Astrocyte of the cerebellum (primary cell): ENCODE data around the gene TBC1D10A.

Source experiments
- DNase-seq: peaks from one replicate; pipeline ENCODE4 v3.0.0-alpha.2; 2011; ENCODE audit warnings: low read depth
- H3K4me3 ChIP-seq: 2 replicates; pipeline ENCODE4 v1.5.1; 2011; ENCODE audit warnings: mild to moderate bottlenecking, low read depth, low read length, moderate library complexity
- in situ Hi-C: cut with HindIII; loops from 2 replicates; pipeline ENCODE4 v1.10.0; 2017; ENCODE audit warnings: low sequenced_read_pairs
- TF ChIP-seq, protein P1 (sequence below): IDR thresholded peaks from 2 replicates; pipeline ENCODE4 v1.5.1; 2012; ENCODE audit warnings: low read length, low read depth, moderate library complexity, mild to moderate bottlenecking; ENCODE audit errors: missing control alignments

Gene TBC1D10A

DNA sequence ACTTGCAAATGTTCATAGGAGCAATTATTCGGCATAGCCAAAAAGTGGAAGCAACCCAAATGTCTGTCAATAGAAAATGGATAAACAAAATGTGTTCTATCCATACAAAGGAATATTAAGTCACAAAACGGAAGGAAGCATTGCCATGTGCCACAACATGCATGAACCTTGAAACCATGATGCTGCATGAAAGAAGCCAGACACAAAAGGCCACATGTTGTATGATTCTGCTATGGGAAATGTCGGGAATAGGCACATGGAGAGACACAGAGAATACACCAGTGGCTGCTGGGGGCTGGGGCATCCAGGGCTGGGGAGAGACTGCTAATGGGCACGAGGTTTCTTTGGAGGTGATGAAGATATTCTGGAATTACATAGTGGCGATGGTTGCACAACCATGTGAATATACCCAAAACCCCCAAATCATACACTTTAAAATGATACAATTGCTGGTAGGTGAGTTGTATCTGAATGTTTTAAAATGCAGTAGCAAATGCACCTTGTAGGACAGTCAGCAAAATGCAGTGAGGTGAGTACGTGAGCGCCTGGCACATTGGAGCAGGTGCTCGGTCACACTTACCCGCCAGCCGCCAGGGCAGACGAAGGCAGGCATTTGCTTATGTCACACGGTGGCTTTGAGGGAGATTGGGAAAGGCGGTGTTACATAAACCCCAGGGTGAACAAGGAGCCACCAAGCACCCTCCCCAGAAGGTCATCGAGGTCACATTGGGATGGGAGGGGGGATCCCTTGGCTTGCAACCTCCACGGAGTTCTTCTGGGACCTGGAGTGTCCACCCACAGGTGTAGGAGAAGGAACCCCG is 53.8 kb downstream of the TBC1D10A start:
- in situ Hi-C loops = no loop called here
- TF ChIP-seq, protein P1, sequence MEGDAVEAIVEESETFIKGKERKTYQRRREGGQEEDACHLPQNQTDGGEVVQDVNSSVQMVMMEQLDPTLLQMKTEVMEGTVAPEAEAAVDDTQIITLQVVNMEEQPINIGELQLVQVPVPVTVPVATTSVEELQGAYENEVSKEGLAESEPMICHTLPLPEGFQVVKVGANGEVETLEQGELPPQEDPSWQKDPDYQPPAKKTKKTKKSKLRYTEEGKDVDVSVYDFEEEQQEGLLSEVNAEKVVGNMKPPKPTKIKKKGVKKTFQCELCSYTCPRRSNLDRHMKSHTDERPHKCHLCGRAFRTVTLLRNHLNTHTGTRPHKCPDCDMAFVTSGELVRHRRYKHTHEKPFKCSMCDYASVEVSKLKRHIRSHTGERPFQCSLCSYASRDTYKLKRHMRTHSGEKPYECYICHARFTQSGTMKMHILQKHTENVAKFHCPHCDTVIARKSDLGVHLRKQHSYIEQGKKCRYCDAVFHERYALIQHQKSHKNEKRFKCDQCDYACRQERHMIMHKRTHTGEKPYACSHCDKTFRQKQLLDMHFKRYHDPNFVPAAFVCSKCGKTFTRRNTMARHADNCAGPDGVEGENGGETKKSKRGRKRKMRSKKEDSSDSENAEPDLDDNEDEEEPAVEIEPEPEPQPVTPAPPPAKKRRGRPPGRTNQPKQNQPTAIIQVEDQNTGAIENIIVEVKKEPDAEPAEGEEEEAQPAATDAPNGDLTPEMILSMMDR = no peak
- no peak overlapping the region for H3K4me3 ChIP-seq
- DNase-seq = no peak

- in situ Hi-C loops = no loop called here
- TF ChIP-seq, protein P1 = no peak
- no peak for DNase-seq
- H3K4me3 ChIP-seq = no peak overlapping the region
Measured at GRCh38 chr22:30270832-30271231, 55.9 kb downstream of the TBC1D10A start.

DNA sequence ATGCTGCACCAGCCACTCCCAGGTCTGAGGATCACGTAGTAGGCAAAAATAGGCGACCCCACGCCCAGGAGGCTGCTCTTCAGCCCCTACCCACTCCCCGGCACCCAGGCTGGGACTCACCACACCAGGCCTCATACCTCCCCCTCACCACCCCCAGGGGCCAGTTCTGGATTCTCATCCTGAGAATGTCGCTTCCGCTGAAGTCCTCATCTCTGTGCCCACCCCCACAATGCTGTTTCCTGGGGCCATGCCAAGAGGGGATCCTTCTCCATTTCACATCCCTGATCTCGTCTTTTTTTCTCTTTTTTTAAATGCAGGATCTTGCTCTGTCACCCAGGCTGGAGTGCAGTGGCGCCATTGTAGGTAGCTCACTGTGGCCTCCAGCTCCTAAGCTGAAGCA is 58.4 kb downstream of the TBC1D10A start:
- no peak for DNase-seq
- TF ChIP-seq, protein P1 = no peak
- in situ Hi-C loops = no loop called here
- no peak overlapping the region for H3K4me3 ChIP-seq

DNA sequence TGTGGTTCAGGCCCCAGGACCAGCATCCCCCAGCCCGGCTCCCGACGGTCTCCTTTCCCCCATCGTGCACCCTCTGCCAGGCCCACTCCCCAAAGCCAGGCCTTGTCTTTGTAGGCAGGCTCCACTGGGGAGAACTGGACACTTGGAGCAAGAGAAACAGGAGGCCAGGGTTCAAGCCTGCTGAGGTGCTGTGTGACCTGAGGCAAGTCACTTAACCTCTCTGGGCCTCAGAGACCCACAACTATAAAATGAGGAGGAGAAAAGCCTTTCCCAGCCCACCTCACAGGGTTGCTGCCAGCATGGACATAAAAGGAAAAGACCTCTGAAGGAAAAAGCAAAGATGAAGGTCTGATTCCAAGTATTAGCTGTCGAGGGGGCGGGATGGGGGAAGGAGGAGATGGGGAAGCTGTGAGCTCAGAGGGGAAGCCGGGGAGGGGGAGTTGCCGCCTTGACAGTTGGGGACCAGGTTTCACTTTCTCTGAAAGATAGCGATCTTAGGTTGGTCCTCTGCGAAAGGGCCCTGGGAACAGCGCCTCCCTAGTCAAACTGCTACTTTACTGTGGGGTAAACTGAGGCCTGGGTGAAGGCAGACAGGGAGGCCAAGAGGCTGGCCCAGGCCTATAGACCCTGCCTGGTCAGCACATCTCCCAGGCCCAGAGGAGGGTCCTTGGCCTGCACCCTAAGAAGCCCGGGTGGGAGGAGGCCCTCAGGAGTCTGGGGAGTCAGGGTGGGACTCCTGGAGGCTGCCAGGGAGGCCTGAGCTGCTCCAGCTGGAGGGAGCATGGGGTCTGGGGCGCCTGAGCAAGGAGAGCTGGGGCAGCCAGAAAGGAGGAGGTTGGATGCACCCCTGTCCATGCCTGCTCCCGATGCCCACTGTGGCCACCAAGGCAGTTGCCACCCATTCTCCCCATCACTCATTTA is 59.1 kb downstream of the TBC1D10A start:
- TF ChIP-seq, protein P1 = no peak
- H3K4me3 ChIP-seq = no peak overlapping the region
- in situ Hi-C loops = no loop called here
- DNase-seq = no peak

DNA sequence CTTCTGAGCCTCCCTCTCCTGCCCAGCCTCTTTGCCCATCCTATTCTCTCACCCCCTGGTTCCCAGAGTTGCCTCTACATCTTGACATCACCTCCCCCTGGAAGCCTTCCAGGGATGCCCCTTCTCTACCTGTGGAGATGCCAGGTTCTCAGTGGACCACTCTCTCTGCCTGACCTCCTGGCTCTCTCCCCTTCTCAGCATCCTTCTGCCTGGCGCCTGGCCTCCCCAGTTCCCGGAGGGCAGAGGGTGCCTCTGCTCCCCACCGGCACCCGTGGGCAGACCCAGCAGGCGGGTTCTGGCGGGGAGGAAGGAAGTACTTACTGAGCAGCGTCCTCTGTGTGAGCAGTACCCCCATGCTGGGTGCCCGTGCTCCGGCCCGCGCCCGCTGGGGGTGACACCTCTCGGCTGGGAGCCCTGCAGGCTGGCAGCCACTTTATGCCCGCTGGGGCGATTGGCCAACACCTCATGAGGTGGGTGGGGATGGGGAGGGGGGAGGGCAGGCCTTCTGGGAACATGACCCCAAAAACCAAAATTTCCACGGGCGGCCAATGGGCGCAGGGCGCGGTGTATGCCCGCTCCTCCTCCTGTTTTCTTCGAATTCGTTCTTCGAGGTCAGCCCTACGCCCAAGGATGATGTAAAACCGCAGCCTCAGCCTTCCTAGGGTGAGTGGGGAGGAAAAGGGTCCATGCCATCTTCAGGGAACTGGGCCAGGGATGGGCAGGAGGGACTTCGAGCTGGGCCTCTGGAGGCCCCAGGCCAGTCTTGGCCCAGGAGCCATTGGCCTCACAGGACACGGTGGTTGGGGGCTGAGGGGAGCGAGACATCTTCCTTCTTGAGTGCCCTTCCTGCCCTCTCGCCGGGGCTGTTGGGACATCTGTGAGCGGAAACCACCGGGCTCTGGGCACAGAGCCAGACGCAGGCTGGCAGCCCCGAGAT is 60.0 kb downstream of the TBC1D10A start, which contains the start of gene OSM:
OSM (minus strand) TSS at position 407 of the 937 bp plus-strand sequence; CDS start at position 355, 52 bp downstream.
- DNase-seq = no peak
- in situ Hi-C loops = no loop called here
- TF ChIP-seq, protein P1 = no peak
- no peak within 1 kb of the TSS for H3K4me3 ChIP-seq
